ENCODE data around the gene EPHA2. TPM values are rescaled to one million over a fixed set of nuclear protein-coding genes. Genes with fewer than 3 reads are reported as not detected.

EPHA2 gene
- polyA plus RNA-seq, 1 of the 3 experiments (the other 2 are of a cell fraction): 126 TPM

DNA sequence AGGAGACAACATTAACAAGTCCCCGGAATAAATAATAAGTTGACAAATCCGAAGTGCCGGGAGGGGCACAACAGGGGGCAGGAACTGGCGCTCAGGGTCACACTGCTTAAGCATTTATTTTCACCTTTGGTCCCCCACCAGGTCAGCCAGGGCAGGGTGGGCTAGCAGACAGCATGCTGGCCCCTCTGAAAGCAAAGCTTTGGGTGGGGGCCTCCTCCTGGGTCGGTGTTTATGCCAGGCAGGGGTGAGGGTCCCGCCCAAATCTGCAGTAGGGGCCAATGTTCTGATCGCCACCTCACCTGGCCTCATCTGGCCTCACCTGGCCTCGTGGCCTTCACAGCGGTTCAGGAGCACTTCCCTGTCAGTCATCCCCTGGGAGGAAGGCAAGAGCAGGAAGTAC lies 74.2 kb downstream of the EPHA2 start (continued):
- TF ChIP-seq, protein P1, sequence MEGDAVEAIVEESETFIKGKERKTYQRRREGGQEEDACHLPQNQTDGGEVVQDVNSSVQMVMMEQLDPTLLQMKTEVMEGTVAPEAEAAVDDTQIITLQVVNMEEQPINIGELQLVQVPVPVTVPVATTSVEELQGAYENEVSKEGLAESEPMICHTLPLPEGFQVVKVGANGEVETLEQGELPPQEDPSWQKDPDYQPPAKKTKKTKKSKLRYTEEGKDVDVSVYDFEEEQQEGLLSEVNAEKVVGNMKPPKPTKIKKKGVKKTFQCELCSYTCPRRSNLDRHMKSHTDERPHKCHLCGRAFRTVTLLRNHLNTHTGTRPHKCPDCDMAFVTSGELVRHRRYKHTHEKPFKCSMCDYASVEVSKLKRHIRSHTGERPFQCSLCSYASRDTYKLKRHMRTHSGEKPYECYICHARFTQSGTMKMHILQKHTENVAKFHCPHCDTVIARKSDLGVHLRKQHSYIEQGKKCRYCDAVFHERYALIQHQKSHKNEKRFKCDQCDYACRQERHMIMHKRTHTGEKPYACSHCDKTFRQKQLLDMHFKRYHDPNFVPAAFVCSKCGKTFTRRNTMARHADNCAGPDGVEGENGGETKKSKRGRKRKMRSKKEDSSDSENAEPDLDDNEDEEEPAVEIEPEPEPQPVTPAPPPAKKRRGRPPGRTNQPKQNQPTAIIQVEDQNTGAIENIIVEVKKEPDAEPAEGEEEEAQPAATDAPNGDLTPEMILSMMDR (IDR thresholded peaks at IDR 0.05): no peak
- TF ChIP-seq EP300 (IDR thresholded peaks at IDR 0.05; ENCODE audit: borderline replicate concordance in 1 of 2, low read depth in 1 of 2, low read length in 1 of 2): no peak
- TF ChIP-seq FOXJ3 (CRISPR knock-in tag; IDR thresholded peaks at IDR 0.05): no peak

DNA sequence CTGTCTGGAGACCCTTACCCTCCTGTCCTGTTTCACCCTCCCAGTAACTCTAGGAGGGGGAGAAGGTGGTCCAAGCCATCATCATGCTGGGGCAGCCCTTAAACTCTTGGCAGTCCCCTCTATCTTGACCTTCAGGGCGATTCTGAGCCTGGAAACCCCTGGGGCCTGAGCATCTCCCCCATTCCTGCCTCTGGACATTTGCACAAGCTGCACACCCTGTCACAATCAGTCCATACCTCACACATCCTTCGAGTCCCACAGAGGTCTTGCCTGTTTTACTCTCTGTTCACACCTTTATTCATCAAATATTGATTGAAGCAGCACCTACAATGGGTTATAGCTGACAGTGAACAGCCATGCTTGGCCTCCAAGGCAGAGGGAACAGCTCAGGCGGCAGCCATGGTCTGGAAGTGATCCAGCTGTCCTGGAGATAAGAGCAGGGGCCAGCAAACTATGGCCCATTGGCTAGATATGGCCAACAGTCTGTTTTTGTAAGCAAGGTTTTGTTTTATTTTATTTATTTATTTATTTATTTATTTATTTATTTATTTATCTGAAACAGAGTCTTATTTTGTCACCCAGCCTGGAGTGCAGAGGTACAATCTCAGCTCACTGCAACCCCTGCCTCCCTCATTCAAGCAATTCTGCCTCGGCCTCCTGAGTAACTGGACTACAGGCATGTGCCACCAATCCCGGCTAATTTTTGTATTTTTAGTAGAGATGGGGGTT lies 75.3 kb downstream of the EPHA2 start:
- CTCF ChIA-PET: interaction anchor here (0.6 to 12.3 kb wide), 20 partner anchors 9 to 285 kb away, joined by 3 to 513 read pairs (median 12); partner anchors contain the start of genes EPHA2 and FAM131C
- POLR2A ChIA-PET: no interaction called here

DNA sequence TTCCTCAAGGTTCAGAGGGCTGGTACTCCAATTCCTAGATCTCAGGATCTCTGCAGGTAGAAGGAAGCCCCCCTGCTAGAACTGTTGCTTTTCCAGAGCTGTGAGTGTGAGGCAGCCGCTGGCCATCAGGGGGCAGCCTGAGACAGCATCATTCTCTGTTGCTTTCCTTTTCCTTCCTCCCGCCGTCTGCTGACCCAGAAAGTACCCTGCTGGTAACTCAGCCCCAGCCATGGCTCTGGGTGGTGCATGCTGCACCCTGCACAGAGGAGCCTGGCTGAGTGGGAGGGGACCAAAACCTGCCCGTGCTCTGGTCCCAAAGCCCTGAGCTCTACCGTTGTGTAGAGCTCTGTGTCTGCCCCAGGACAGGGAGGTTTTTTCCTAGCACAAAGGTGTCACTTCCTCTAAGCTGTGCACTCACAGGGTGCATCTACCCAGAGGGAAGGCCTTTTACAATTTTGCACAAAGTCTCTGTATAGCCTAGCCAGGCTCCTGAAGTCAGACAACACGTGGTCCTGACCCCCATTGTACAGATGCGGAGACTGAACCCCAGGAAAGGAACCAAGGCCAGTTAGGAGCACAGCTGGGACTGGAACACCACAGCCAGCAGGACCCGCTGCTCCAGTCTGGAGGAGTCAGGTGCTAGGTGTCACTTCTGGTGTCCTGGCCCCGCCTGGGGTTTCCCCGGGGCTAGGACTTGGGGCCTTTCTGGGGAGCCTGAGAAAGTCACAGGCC lies 76.8 kb downstream of the EPHA2 start:
- Histone ChIP-seq H3K4me2 (no peak overlapping the region), H3K27ac (ENCODE audit: low read depth in 2 of 2, low read length in 1 of 2) (no peak overlapping the region; a peak in 1 of 4 replicates), H3K9me2 (no peaks in the 10 kb centered on the region), H2AFZ (ENCODE audit: low read depth) (peak overlapping the region; percentile 50; the same call in 1 of the 2 replicates), H3K4me3 (ENCODE audit: low read depth in 2 of 2, low read length in 1 of 2) (peak overlapping the region in 1 of 2 experiments; percentile 18; a peak in 1 of 4 replicates), H3K36me3 (replicated peaks in 1 of 2; ENCODE audit: control insufficient read depth in 1 of 2, insufficient read depth in 2 of 2, low read length in 1 of 2) (no peaks in the 10 kb centered on the region), H3K27me3 (ENCODE audit: insufficient read depth) (no peaks in the 10 kb centered on the region), H3K79me2 (ENCODE audit: insufficient read depth) (no peaks in the 10 kb centered on the region), H3K9ac (no peak overlapping the region), H3F3A (replicated peaks; ENCODE audit: insufficient read depth) (peaks cover 29% of the 10 kb centered on the region), H3K9me3 (no peaks in the 10 kb centered on the region), H3K4me1 (ENCODE audit: control insufficient read depth in 1 of 2, insufficient read depth in 2 of 2, low read depth in 1 of 2, low read length in 1 of 2) (peaks cover 15 to 17% of the 10 kb centered on the region in 2 experiments; a peak in 3 of 4 replicates), H4K20me1 (ENCODE audit: insufficient read depth) (no peaks in the 10 kb centered on the region)
- ChIA-PET CTCF (interaction anchor here (0.6 to 12.3 kb wide), 60 partner anchors 7 to 533 kb away, joined by 3 to 513 read pairs (median 6); partner anchors contain the start of genes ARHGEF19, CPLANE2, EPHA2 and FAM131C), POLR2A (interaction anchor here (0.6 to 2.1 kb wide), 3 partner anchors 110 to 277 kb away, joined by 3 to 12 read pairs (median 4); no protein-coding TSS in a partner anchor)
- 43% methylated on average over 5 of the region's 10 CpGs for WGBS (ENCODE audit: low lambda C conversion rate)
- peak; percentile 84 for DNase-seq
- peak; percentile 19; the same call in 1 of the 2 replicates for TF ChIP-seq NRF1 (IDR thresholded peaks at IDR 0.05; ENCODE audit: low read depth, low read length)
- peak; percentile 98 for TF ChIP-seq RAD21 (IDR thresholded peaks at IDR 0.05; ENCODE audit: low read length)
- TF ChIP-seq, protein P2, sequence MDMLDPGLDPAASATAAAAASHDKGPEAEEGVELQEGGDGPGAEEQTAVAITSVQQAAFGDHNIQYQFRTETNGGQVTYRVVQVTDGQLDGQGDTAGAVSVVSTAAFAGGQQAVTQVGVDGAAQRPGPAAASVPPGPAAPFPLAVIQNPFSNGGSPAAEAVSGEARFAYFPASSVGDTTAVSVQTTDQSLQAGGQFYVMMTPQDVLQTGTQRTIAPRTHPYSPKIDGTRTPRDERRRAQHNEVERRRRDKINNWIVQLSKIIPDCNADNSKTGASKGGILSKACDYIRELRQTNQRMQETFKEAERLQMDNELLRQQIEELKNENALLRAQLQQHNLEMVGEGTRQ (IDR thresholded peaks at IDR 0.05; ENCODE audit: borderline replicate concordance, low read depth, low read length): no peak
- TF ChIP-seq, protein P1 (IDR thresholded peaks at IDR 0.05): peak; percentile 93
- TF ChIP-seq SMC3 (IDR thresholded peaks at IDR 0.05; ENCODE audit: low read depth, low read length): peak; percentile 97

More for the DNA sequence above, 75.3 kb downstream of the EPHA2 start:
- DNase-seq: no peak
- no peak overlapping the region for H3K4me2 ChIP-seq
- no peaks in the 10 kb centered on the region for H3K9me3 ChIP-seq
- no peak overlapping the region for H3K4me3 ChIP-seq (ENCODE audit: low read depth in 2 of 2, low read length in 1 of 2)
- H2AFZ ChIP-seq (ENCODE audit: low read depth): no peak overlapping the region
- no peaks in the 10 kb centered on the region for H3K79me2 ChIP-seq (ENCODE audit: insufficient read depth)
- H3F3A ChIP-seq (replicated peaks; ENCODE audit: insufficient read depth): peaks cover 23% of the 10 kb centered on the region
- H3K9ac ChIP-seq: no peak overlapping the region
- WGBS (ENCODE audit: low lambda C conversion rate): 91% methylated on average over 5 of the region's 5 CpGs
- H4K20me1 ChIP-seq (ENCODE audit: insufficient read depth): no peaks in the 10 kb centered on the region
- TF ChIP-seq, protein P3, sequence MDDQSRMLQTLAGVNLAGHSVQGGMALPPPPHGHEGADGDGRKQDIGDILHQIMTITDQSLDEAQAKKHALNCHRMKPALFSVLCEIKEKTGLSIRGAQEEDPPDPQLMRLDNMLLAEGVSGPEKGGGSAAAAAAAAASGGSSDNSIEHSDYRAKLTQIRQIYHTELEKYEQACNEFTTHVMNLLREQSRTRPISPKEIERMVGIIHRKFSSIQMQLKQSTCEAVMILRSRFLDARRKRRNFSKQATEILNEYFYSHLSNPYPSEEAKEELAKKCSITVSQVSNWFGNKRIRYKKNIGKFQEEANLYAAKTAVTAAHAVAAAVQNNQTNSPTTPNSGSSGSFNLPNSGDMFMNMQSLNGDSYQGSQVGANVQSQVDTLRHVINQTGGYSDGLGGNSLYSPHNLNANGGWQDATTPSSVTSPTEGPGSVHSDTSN (IDR thresholded peaks at IDR 0.05): no peak
- TF ChIP-seq GATA2 (CRISPR knock-in tag; IDR thresholded peaks at IDR 0.05): 0 out of 2 replicates have a peak, but pooled peaks have one; percentile 12
- H3K9me2 ChIP-seq: no peaks in the 10 kb centered on the region
- H3K27ac ChIP-seq (ENCODE audit: low read depth in 2 of 2, low read length in 1 of 2): no peak overlapping the region
- H3K36me3 ChIP-seq (replicated peaks in 1 of 2; ENCODE audit: control insufficient read depth in 1 of 2, insufficient read depth in 2 of 2, low read length in 1 of 2): no peaks in the 10 kb centered on the region
- peaks cover 12 to 16% of the 10 kb centered on the region in 2 experiments; a peak in 3 of 4 replicates for H3K4me1 ChIP-seq (ENCODE audit: control insufficient read depth in 1 of 2, insufficient read depth in 2 of 2, low read depth in 1 of 2, low read length in 1 of 2)
- no peaks in the 10 kb centered on the region for H3K27me3 ChIP-seq (ENCODE audit: insufficient read depth)
